WTC11 (cell line): Measurements from ENCODE around the gene SMAP2. TPM values are rescaled to one million over a fixed set of nuclear protein-coding genes. Genes with fewer than 3 reads are reported as not detected.

Experiments
- ATAC-seq: fragments of 200-7000 bp; cut with Tn5 transposase; 2 replicates; pipeline ENCODE4 v1.10.0; 2021; ENCODE audit warnings: mild to moderate bottlenecking, moderate library complexity
- Bru-seq: library from RNA; stranded (reverse); fragments of 400-500 nt; gene quantifications from one replicate; lab custom pipeline; 2021; lab: Mats Ljungman, UMichigan
- CTCF ChIA-PET: fragments of 300-600 bp; sonication (Branson Sonifier 250); formaldehyde crosslinking; loops from one replicate; lab custom pipeline; 2021; ENCODE audit warnings: antibody characterized with exemption; lab: Charles Lee
- POLR2A ChIA-PET: fragments of 350-600 bp; sonication (Branson Sonifier 250); formaldehyde crosslinking; loops from one replicate; lab custom pipeline; 2021; ENCODE audit warnings: antibody characterized with exemption; lab: Charles Lee
- DNase-seq: peaks from one replicate; pipeline ENCODE4 v3.0.0; 2021; ENCODE audit warnings: low spot score
- H3K27ac Mint-ChIP-seq: 2 replicates; pipeline ENCODE4 v1.8.0; 2021; ENCODE audit warnings: mixed read lengths
- H3K27me3 Mint-ChIP-seq: 2 replicates; pipeline ENCODE4 v1.8.0; 2021; ENCODE audit warnings: low read depth, mild to moderate bottlenecking, moderate library complexity, mixed read lengths
- H3K36me3 Mint-ChIP-seq: 2 replicates; pipeline ENCODE4 v1.8.0; 2021; ENCODE audit warnings: mixed read lengths
- H3K4me1 Mint-ChIP-seq: 2 replicates; pipeline ENCODE4 v1.8.0; 2022; ENCODE audit warnings: mixed read lengths
- H3K4me3 Mint-ChIP-seq: 2 replicates; pipeline ENCODE4 v1.8.0; 2021; ENCODE audit warnings: mild to moderate bottlenecking, moderate library complexity, mixed read lengths
- H3K9me3 Mint-ChIP-seq: 2 replicates; pipeline ENCODE4 v1.8.0; 2021; ENCODE audit warnings: mixed read lengths
- AR ChIP-seq: fragments of 250-450 bp; sonication (Bioruptor Pico); IDR thresholded peaks from 2 replicates; pipeline ENCODE4 v1.9.0; 2021; ENCODE audit warnings: mild to moderate bottlenecking
- ATF1 ChIP-seq: sonication (generic); formaldehyde crosslinking; IDR thresholded peaks from 2 replicates; pipeline ENCODE4 v1.8.1; 2023; ENCODE audit warnings: mild to moderate bottlenecking, moderate library complexity, missing genetic modification reagents
- CBFB ChIP-seq: sonication (generic); formaldehyde crosslinking; IDR thresholded peaks from 2 replicates; pipeline ENCODE4 v1.8.1; 2022; ENCODE audit warnings: mild to moderate bottlenecking, low read depth, missing genetic modification reagents
- CREB1 ChIP-seq: sonication (generic); formaldehyde crosslinking; IDR thresholded peaks from 2 replicates; pipeline ENCODE4 v1.8.0; 2023; ENCODE audit warnings: mild to moderate bottlenecking, missing genetic modification reagents
- E2F1 ChIP-seq: sonication (generic); formaldehyde crosslinking; IDR thresholded peaks from 2 replicates; pipeline ENCODE4 v1.8.0; 2022; ENCODE audit warnings: mild to moderate bottlenecking, missing genetic modification reagents
- ERG ChIP-seq: fragments of 250-450 bp; sonication (Bioruptor Pico); IDR thresholded peaks from 2 replicates; pipeline ENCODE4 v1.8.0; 2021; ENCODE audit warnings: mild to moderate bottlenecking
- ETV6 ChIP-seq: sonication (generic); formaldehyde crosslinking; IDR thresholded peaks from 2 replicates; pipeline ENCODE4 v1.8.1; 2022; ENCODE audit warnings: mild to moderate bottlenecking, missing genetic modification reagents
- FOXP1 ChIP-seq: sonication (generic); formaldehyde crosslinking; IDR thresholded peaks from 2 replicates; pipeline ENCODE4 v1.8.0; 2022; ENCODE audit warnings: missing genetic modification reagents, mild to moderate bottlenecking, moderate library complexity, borderline replicate concordance
- GABPB1 ChIP-seq: sonication (generic); formaldehyde crosslinking; IDR thresholded peaks from 2 replicates; pipeline ENCODE4 v1.8.1; 2023; ENCODE audit warnings: mild to moderate bottlenecking, missing genetic modification reagents
- HMGXB4 ChIP-seq: sonication (generic); formaldehyde crosslinking; IDR thresholded peaks from 2 replicates; pipeline ENCODE4 v1.8.1; 2023; ENCODE audit warnings: mild to moderate bottlenecking, moderate library complexity, missing genetic modification reagents
- JAZF1 ChIP-seq: fragments of 250-450 bp; sonication (Bioruptor Pico); IDR thresholded peaks from 2 replicates; pipeline ENCODE4 v1.9.0; 2021; ENCODE audit warnings: moderate library complexity, mild to moderate bottlenecking, inconsistent platforms
- JUN ChIP-seq: sonication (generic); formaldehyde crosslinking; IDR thresholded peaks from 2 replicates; pipeline ENCODE4 v1.8.0; 2023; ENCODE audit warnings: mild to moderate bottlenecking, missing genetic modification reagents
- NR1H2 ChIP-seq: sonication (generic); formaldehyde crosslinking; IDR thresholded peaks from 2 replicates; pipeline ENCODE4 v1.9.0; 2021; ENCODE audit warnings: mild to moderate bottlenecking, moderate library complexity, missing genetic modification reagents
- PRDM15 ChIP-seq: sonication (generic); formaldehyde crosslinking; IDR thresholded peaks from 2 replicates; pipeline ENCODE4 v1.8.0; 2022; ENCODE audit warnings: missing genetic modification reagents
- RORB ChIP-seq: fragments of 250-450 bp; sonication (Bioruptor Pico); IDR thresholded peaks from 2 replicates; pipeline ENCODE4 v1.9.0; 2021; ENCODE audit warnings: mild to moderate bottlenecking
- SP1 ChIP-seq: sonication (generic); formaldehyde crosslinking; conservative IDR thresholded peaks from 2 replicates; pipeline ENCODE4 v1.8.1; 2022; ENCODE audit warnings: missing genetic modification reagents
- STAT6 ChIP-seq: sonication (generic); formaldehyde crosslinking; conservative IDR thresholded peaks from 2 replicates; pipeline ENCODE4 v1.8.1; 2023; ENCODE audit warnings: mild to moderate bottlenecking, low read depth, missing genetic modification reagents, moderate library complexity
- TEAD1 ChIP-seq: sonication (generic); formaldehyde crosslinking; IDR thresholded peaks from 2 replicates; pipeline ENCODE4 v1.8.0; 2022; ENCODE audit warnings: mild to moderate bottlenecking, missing genetic modification reagents
- TEAD4 ChIP-seq: sonication (generic); formaldehyde crosslinking; IDR thresholded peaks from 2 replicates; pipeline ENCODE4 v1.8.0; 2022; ENCODE audit warnings: mild to moderate bottlenecking, missing genetic modification reagents
- ZNF317 ChIP-seq: sonication (generic); formaldehyde crosslinking; IDR thresholded peaks from 2 replicates; pipeline ENCODE4 v1.8.1; 2023; ENCODE audit warnings: low read depth, mild to moderate bottlenecking, moderate library complexity, missing genetic modification reagents, borderline replicate concordance
- ZNF671 ChIP-seq: fragments of 250-450 bp; sonication (Bioruptor Pico); IDR thresholded peaks from 2 replicates; pipeline ENCODE4 v1.8.0; 2021; ENCODE audit warnings: mild to moderate bottlenecking
- long read RNA-seq, 3 experiments: library from RNA in 1 of 3; library from capped mRNA in 1 of 3; library from polyadenylated mRNA in 1 of 3; unstranded in 2 of 3; stranded (forward) in 1 of 3; transcript quantifications; one replicate each; pipeline ENCODE4 v2.0.0, GENCODE V29; 2021
- total RNA-seq: library from RNA; stranded (reverse); gene quantifications from 3 replicates; pipeline ENCODE4 v1.2.3, GENCODE V29; 2021

SMAP2 gene
- total RNA-seq (4.9 to 5.7 TPM (median 5.7 TPM) in 3 replicates), Bru-seq, nascent RNA (percentile 50 among the genes with signal in this experiment)
- long read RNA-seq, experiment 1, transcript SMAP2-202 (10 exons, 2,939 nt) = major isoform, 43 of 52 reads
- long read RNA-seq, experiment 1, partial matches to known transcripts = 2 of 52 reads
- long read RNA-seq, experiment 1, other reads (novel, unspliced or antisense) = 7 of 52 reads
- long read RNA-seq, experiment 2, transcript SMAP2-202 (10 exons, 2,939 nt) = major isoform, 6 of 10 reads
- long read RNA-seq, experiment 2, partial matches to known transcripts = 3 of 10 reads
- long read RNA-seq, experiment 2, other reads (novel, unspliced or antisense) = 1 of 10 reads
- long read RNA-seq, experiment 3, partial matches to known transcripts = 1 of 1 reads
- long read RNA-seq, experiment 3, other reads (novel, unspliced or antisense) = 0 of 1 reads

- H3K27ac Mint-ChIP-seq = peak within 1 kb of the TSS; percentile 23; the same call in 1 of the 2 replicates
Observed at GRCh38 chr1:40373323-40374283, at the start of gene SMAP2. SMAP2 (plus strand) TSS chr1:40373727; CDS start chr1:40374121, 394 bp downstream.

More at GRCh38 chr1:40373323-40374283, at the start of gene SMAP2:
- peak; percentile 98 for ATAC-seq
- H3K9me3 Mint-ChIP-seq = no peaks in the 10 kb centered on the region
- H3K4me1 Mint-ChIP-seq = peaks cover 15% of the 10 kb centered on the region
- peak; percentile 97 for DNase-seq
- ChIA-PET CTCF (interaction anchor here (0.6 to 3.6 kb wide), 15 partner anchors 9 to 456 kb away, joined by 3 to 45 read pairs (median 4); partner anchors contain the start of gene ZFP69B), POLR2A (no interaction called here)
- peak within 1 kb of the TSS; percentile 89 for H3K4me3 Mint-ChIP-seq
- H3K36me3 Mint-ChIP-seq = no peaks in the 10 kb centered on the region
- H3K27me3 Mint-ChIP-seq = peaks cover 13% of the 10 kb centered on the region
- TF ChIP-seq ATF1 (CRISPR knock-in tag) = no peak
- no peak for TF ChIP-seq ZNF317
- TF ChIP-seq HMGXB4 (CRISPR knock-in tag) = no peak
- no peak for TF ChIP-seq JUN (CRISPR knock-in tag)
- TF ChIP-seq GABPB1 (CRISPR knock-in tag) = 0 out of 2 replicates have a peak, but pooled peaks have one; percentile 2
- no peak for TF ChIP-seq ZNF671 (CRISPR knock-in tag)
- no peak for TF ChIP-seq ERG (CRISPR knock-in tag)
- TF ChIP-seq PRDM15 (CRISPR knock-in tag) = peak; percentile 67
- no peak for TF ChIP-seq FOXP1 (CRISPR knock-in tag)
- TF ChIP-seq E2F1 = no peak
- TF ChIP-seq JAZF1 (CRISPR knock-in tag) = no peak
- TF ChIP-seq SP1 = peak; percentile 65
- TF ChIP-seq TEAD4 (CRISPR knock-in tag) = no peak
- no peak for TF ChIP-seq STAT6 (CRISPR knock-in tag)
- no peak for TF ChIP-seq TEAD1
- no peak for TF ChIP-seq CBFB
- TF ChIP-seq NR1H2 = no peak
- no peak for TF ChIP-seq RORB
- TF ChIP-seq ETV6 (CRISPR knock-in tag) = no peak
- TF ChIP-seq CREB1 (CRISPR knock-in tag) = no peak
- no peak for TF ChIP-seq AR (CRISPR knock-in tag)
